Measurements from ENCODE around the gene HACD3.
"Not testable (repeated sequence)": the region's sequence is repeated elsewhere in the genome, so short reads cannot be mapped to it uniquely, and the experiment has no call there.

HACD3 gene

DNA sequence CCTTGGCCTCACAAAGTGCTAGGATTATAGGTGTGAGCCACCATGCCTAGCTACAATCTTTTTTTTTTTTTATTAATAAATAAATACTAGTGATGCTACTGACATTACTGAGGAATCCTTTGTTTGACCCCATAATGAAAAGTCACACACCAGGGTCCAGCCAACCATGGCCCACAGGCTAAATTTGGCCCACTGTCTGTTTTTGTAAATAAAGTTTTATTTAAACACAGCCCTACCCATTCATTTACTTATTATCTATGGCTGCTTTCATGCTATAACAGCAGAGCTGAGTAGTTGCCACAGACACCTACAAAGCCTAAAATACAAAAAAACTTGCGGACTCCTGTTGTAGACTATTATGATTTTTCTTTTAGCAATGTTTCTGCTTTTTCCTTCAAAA lies 73.3 kb downstream of the HACD3 start:
- DNase-seq, result no peak

- DNase-seq, result peak; percentile 100
Observed at GRCh38 chr15:65610871-65611718, 80.8 kb downstream of the HACD3 start, which contains the start of gene INTS14. TSS of gene INTS14 (minus strand) at chr15:65611131. CDS start at chr15:65607380, 3,751 bp downstream.

DNA sequence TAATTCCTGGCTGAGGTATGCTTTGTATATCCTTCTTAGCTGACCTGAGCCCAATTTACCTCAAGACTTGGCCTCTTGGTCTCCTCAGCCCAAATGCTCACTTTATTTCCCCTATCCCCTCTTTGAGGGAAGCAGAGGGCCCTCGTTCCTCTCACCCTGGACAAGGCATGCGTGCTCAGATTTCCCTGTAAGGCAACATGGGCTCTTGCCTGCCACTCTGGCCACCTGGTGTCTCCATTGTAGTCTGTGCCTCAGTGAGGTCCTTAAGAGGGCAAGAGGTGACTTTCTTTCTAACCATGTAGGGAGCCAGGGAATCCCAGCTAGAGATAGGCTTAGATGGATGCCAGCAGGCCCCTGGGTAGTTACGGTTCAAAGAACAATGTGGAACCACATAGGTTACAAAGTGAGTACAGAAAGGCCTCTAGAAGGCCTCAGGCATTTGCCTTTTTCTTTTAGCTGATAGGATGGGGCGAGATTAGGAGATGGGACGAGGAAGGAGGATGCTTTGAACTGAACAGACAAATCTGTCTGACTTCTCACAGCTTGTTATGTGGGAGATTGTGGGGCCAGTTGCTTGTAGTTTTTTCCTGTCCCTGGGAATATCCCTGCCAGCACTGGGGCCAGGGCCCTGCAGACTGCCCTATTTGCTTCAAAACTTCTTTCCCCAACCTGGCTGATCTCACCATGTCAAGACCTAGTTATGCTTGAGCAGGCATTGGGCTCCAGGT lies 81.8 kb downstream of the HACD3 start:
- no peak for DNase-seq

DNA sequence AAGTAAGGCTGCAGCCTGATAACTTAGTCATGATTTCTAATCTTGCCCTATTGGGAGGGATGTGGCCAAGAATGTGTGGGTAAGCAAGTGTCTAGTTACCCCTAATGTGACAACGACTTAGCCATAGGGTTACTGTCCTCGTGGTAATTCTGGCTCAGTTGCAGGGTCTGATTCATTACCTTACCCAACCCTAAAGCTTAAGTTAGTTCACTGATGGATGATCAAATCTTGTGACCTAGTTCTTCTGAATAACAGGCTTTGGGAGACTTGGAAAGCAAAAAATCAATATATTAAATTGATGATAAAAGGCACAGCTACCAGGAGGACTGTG lies 82.3 kb downstream of the HACD3 start:
- no peak for DNase-seq

DNA sequence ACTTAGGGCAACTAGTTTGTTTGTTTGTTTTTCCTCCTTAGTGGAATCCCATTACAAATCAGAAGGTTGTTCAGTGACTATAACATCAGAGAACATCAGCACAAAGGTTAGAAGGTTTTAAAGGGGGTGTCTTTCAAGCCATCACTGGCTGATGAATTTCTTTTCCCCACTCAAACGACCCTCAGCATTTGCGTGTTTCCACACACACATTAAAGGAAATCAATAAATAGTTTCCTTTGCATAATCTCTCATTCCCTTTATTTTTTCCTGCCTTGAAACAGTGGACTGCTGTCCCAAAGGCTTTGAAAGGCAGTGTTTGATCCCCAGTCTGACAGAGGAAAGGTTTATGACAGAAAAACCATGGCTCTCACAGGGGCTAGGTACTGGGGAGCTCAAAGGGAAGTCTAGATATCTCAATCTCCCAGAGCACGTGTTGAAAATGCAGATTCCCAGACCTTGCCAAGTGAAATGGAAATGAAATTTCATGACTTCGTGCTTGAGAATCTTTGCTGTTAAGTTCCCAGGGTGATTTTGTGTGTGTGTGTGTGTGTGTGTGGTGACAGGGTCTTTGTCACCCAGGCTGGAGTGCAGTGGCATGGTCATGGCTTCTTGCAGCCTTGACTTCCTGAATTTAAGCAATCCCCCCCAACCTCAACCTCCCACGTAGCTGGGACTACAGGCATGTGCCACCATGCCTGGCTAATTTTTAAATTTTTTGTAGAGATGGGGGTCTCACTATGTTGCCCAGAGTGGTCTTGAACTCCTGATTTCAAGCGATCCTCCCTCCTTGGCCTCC lies 82.9 kb downstream of the HACD3 start:
- no peak for DNase-seq

DNA sequence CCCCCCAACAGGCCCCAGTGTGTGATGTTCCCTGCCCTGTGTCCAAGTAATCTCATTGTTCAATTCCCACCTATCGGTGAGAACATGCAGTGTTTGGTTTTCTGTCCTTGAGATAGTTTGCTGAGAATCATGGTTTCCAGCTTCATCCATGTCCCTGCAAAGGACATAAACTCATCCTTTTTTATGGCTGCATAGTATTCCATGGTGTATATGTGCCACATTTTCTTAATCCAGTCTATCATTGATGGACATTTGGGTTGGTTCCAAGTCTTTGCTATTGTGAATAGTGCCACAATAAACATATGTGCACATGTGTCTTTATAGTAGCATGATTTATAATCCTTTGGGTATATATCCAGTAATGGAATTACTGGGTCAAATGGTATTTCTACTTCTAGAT lies 85.6 kb downstream of the HACD3 start:
- DNase-seq, result not testable (repeated sequence)

DNA sequence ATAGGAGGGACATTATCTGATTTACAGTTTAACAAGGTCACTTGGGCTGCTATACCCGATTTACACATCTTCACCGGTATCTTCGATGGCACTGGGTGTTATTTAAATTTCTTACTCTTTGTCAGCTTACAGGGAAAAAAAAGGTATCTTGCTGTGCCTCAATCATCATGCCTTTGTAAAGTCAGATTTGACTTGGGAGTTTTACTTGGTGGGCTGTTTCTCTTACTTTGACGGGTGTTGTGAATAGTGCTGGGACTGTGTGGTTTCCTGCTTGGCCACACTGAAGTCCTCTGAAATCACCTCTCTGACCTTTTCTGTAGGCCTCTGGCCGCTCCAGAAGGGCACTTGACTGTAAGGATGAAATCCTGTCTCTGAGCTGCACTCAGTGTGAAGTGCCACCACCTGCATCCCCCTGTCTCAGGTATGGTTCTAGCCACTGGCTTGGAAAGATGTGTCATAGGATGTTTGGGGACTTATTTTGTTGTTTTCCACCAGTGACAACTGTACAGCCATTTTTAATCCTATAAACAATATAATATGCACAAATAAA lies 88.4 kb downstream of the HACD3 start:
- no peak for DNase-seq

DNA sequence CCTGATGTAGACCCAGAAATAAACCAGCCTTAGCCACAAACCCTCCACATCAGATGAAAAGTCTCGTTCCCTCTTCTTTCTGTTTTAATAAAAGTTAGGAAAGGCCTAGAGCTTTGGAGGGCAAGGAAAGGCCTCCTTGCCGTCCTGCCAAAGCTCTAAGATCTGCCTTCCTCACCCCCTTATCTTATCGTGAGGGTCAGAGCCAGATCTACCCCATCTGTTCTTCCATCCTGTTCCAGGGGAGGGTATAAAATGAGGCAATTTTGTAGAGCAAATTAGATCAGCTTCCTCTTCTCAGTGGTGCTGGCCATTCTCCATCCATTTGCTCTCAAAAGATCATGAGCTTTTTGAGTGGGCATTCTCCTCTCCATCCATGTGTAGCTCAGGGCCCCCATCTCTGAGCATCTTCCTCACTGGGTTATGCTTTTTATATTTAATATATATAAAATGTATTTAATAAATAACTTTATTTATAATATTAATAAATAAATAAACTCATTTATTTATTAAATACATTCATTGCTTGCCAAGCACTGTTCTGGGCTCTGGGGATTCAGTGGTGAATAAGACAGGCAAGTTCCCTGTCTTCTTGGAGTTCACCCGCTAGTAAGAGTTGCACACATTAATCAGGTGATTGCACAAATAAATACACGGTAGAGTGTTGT lies 89.5 kb downstream of the HACD3 start:
- no peak for DNase-seq

GRCh38 chr15:65620833-65621232 lies 90.6 kb downstream of the HACD3 start:
- no peak for DNase-seq

GRCh38 chr15:65621638-65622037 lies 91.4 kb downstream of the HACD3 start, which contains the start of gene SLC24A1:
TSS of gene SLC24A1 (plus strand) at chr15:65621938. CDS start at chr15:65624081, 2,143 bp downstream.
- no peak for DNase-seq

DNA sequence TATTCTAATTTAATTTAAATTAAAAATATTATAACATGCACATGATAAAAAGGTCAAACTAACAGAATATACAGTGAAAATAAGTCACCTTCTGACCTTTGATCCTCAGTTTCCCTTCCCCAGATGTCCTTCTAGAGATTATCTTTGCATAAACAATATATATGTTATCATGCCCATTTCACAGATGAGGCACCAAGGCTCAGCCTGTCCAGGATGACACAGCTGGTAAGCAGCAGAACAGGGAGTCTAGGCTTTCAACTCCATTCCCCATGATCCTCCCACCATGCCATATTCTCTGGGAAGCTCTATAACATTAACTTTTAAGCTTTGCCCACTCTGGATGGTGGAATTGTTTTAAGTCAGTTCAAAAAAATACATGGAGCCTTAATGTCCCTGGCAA lies 92.8 kb downstream of the HACD3 start:
- DNase-seq, result no peak

DNA sequence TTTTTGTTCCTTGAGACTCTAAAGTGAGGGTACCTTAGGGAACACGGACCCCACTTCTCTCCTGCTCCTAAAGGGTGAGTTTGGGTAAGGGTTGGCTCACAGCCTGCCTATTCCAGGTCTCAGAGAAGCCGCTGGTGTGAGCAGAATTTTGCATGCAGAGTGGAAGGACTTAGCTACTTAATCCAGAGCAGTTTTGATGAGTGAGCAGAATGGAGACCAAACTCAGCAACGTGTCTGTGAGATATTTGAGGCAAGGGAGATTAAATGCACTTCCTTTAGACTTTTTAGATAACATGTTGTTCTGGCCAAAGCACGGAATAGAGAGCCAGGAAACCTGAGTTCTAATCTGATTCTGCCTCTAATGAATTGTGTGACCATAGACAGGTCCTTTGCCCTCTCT lies 96.6 kb downstream of the HACD3 start:
- peak; percentile 74 for DNase-seq

All from RPMI8226 (cell line).